Measurements from ENCODE around the gene TRABD2B. TPM values are rescaled to one million over a fixed set of nuclear protein-coding genes. Genes with fewer than 3 reads are reported as not detected.

TRABD2B gene
- total and polyA plus RNA-seq, 2 experiments from 2014 or later: 1.6 to 2.0 TPM

DNA sequence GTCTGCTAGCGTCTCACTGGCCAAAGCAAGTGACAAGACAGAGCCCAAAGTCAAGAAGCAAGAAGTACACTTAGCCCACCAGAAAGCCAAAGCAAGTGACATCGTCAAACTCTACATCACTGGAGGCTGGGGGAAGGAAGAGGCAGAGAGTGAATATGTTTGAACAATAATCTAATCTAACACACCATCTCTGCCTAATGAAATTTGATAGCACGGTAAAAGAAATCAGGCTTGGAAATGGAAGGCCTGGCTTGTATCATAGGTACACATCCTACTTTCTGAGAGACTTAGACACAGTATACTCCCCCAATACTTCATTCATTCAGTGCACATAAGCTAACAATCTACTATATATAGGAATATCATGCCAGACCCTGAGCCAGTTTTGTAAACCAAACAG, 26.3 kb downstream of the TRABD2B start (continued):
- TF ChIP-seq, protein P1, sequence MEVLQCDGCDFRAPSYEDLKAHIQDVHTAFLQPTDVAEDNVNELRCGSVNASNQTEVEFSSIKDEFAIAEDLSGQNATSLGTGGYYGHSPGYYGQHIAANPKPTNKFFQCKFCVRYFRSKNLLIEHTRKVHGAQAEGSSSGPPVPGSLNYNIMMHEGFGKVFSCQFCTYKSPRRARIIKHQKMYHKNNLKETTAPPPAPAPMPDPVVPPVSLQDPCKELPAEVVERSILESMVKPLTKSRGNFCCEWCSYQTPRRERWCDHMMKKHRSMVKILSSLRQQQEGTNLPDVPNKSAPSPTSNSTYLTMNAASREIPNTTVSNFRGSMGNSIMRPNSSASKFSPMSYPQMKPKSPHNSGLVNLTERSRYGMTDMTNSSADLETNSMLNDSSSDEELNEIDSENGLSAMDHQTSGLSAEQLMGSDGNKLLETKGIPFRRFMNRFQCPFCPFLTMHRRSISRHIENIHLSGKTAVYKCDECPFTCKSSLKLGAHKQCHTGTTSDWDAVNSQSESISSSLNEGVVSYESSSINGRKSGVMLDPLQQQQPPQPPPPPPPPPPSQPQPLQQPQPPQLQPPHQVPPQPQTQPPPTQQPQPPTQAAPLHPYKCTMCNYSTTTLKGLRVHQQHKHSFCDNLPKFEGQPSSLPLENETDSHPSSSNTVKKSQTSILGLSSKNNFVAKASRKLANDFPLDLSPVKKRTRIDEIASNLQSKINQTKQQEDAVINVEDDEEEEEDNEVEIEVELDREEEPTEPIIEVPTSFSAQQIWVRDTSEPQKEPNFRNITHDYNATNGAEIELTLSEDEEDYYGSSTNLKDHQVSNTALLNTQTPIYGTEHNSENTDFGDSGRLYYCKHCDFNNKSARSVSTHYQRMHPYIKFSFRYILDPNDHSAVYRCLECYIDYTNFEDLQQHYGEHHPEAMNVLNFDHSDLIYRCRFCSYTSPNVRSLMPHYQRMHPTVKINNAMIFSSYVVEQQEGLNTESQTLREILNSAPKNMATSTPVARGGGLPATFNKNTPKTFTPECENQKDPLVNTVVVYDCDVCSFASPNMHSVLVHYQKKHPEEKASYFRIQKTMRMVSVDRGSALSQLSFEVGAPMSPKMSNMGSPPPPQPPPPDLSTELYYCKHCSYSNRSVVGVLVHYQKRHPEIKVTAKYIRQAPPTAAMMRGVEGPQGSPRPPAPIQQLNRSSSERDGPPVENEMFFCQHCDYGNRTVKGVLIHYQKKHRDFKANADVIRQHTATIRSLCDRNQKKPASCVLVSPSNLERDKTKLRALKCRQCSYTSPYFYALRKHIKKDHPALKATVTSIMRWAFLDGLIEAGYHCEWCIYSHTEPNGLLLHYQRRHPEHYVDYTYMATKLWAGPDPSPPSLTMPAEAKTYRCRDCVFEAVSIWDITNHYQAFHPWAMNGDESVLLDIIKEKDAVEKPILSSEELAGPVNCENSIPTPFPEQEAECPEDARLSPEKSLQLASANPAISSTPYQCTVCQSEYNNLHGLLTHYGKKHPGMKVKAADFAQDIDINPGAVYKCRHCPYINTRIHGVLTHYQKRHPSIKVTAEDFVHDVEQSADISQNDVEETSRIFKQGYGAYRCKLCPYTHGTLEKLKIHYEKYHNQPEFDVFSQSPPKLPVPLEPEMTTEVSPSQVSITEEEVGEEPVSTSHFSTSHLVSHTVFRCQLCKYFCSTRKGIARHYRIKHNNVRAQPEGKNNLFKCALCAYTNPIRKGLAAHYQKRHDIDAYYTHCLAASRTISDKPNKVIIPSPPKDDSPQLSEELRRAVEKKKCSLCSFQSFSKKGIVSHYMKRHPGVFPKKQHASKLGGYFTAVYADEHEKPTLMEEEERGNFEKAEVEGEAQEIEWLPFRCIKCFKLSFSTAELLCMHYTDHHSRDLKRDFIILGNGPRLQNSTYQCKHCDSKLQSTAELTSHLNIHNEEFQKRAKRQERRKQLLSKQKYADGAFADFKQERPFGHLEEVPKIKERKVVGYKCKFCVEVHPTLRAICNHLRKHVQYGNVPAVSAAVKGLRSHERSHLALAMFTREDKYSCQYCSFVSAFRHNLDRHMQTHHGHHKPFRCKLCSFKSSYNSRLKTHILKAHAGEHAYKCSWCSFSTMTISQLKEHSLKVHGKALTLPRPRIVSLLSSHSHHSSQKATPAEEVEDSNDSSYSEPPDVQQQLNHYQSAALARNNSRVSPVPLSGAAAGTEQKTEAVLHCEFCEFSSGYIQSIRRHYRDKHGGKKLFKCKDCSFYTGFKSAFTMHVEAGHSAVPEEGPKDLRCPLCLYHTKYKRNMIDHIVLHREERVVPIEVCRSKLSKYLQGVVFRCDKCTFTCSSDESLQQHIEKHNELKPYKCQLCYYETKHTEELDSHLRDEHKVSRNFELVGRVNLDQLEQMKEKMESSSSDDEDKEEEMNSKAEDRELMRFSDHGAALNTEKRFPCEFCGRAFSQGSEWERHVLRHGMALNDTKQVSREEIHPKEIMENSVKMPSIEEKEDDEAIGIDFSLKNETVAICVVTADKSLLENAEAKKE (CRISPR knock-in tag; IDR thresholded peaks at IDR 0.05): no peak
- TF ChIP-seq ZNF114 (CRISPR knock-in tag; IDR thresholded peaks at IDR 0.05): no peak

DNA sequence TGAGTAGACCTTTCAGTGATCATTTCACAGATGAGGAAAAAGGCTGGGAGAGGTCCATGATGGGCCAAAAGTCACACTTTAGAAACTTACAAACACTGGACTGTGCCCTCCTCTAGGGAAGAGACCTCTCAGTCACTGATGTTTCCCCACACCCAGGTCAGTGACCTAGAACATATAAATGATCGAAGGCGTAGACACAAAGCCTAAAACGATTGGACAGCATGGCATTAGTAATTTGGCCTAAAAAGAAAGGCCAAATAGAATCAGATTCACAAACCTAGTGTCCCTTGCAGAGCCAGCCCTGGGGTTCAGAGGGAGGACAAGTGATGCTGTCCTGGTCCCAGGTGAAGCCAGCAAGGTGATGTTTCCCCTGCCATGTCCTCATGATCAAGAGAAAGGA, 27.7 kb downstream of the TRABD2B start:
- Histone ChIP-seq H2AFZ (no peak overlapping the region), H3K9me2 (ENCODE audit: insufficient read depth) (no peaks in the 10 kb centered on the region), H3K4me3 (no peak overlapping the region), H3K4me2 (no peak overlapping the region), H4K20me1 (replicated peaks; ENCODE audit: insufficient read depth) (peaks cover 6% of the 10 kb centered on the region; the same call in 1 of the 2 replicates), H3K4me1 (ENCODE audit: insufficient read depth) (no peaks in the 10 kb centered on the region), H3K27me3 (ENCODE audit: insufficient read depth) (no peaks in the 10 kb centered on the region), H3K27ac (ENCODE audit: low read depth) (no peak overlapping the region), H3F3A (replicated peaks; ENCODE audit: low read depth) (no peaks in the 10 kb centered on the region), H3K79me2 (replicated peaks; ENCODE audit: insufficient read depth) (no peaks in the 10 kb centered on the region; the same call in none of the 2 replicates), H3K36me3 (ENCODE audit: insufficient read depth) (no peaks in the 10 kb centered on the region)
- H3K4me3 Mint-ChIP-seq: no peak overlapping the region
- H3K9me3 Mint-ChIP-seq: no peaks in the 10 kb centered on the region; the same call in 2 of the 3 replicates
- no peak overlapping the region for H3K27ac Mint-ChIP-seq
- ATAC-seq (no peak), DNase-seq (ENCODE audit: low spot score) (no peak)
- H3K4me1 Mint-ChIP-seq: peaks cover 16% of the 10 kb centered on the region
- peaks cover 2% of the 10 kb centered on the region for H3K27me3 Mint-ChIP-seq (ENCODE audit: insufficient read depth, low read depth, poor library complexity)
- H3K36me3 Mint-ChIP-seq (ENCODE audit: low read depth): no peaks in the 10 kb centered on the region
- TF ChIP-seq, protein P2, sequence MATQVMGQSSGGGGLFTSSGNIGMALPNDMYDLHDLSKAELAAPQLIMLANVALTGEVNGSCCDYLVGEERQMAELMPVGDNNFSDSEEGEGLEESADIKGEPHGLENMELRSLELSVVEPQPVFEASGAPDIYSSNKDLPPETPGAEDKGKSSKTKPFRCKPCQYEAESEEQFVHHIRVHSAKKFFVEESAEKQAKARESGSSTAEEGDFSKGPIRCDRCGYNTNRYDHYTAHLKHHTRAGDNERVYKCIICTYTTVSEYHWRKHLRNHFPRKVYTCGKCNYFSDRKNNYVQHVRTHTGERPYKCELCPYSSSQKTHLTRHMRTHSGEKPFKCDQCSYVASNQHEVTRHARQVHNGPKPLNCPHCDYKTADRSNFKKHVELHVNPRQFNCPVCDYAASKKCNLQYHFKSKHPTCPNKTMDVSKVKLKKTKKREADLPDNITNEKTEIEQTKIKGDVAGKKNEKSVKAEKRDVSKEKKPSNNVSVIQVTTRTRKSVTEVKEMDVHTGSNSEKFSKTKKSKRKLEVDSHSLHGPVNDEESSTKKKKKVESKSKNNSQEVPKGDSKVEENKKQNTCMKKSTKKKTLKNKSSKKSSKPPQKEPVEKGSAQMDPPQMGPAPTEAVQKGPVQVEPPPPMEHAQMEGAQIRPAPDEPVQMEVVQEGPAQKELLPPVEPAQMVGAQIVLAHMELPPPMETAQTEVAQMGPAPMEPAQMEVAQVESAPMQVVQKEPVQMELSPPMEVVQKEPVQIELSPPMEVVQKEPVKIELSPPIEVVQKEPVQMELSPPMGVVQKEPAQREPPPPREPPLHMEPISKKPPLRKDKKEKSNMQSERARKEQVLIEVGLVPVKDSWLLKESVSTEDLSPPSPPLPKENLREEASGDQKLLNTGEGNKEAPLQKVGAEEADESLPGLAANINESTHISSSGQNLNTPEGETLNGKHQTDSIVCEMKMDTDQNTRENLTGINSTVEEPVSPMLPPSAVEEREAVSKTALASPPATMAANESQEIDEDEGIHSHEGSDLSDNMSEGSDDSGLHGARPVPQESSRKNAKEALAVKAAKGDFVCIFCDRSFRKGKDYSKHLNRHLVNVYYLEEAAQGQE (IDR thresholded peaks at IDR 0.05; ENCODE audit: unreplicated experiment): no peak
